H1 (cell line): Measurements from ENCODE around the gene TMEM97. TPM values are rescaled to one million over a fixed set of nuclear protein-coding genes. Genes with fewer than 3 reads are reported as not detected.

Source experiments
- CTCF ChIA-PET: fragments of 300-600 bp; sonication (Branson Sonifier 250); formaldehyde crosslinking; loops from one replicate; lab custom pipeline; 2021; ENCODE audit not compliant: partially characterized antibody; lab: Charles Lee
- POLR2A ChIA-PET: fragments of 300-600 bp; sonication (Branson Sonifier 250); formaldehyde crosslinking; loops from one replicate; lab custom pipeline; 2021; ENCODE audit warnings: inconsistent platforms; ENCODE audit not compliant: partially characterized antibody; lab: Charles Lee
- DNase-seq, 2 experiments: peaks; one replicate each; pipeline versions ENCODE4 v3.0.0 to v3.0.0-alpha.2; 2010 to 2022; ENCODE audit warnings: low spot score in 2 of 2, low read depth in 1 of 2, mixed read lengths in 1 of 2
- FAIRE-seq: peaks from 2 replicates; lab custom pipeline; 2011; peaks lifted over from hg19 to GRCh38; lab: Jason Lieb, UNC
- H2AFZ ChIP-seq: 2 replicates; pipeline ENCODE4 v1.8.1; 2012; ENCODE audit warnings: low read length, inconsistent platforms
- H2AK5ac ChIP-seq: 2 replicates; pipeline ENCODE4 v1.6.1; 2013; ENCODE audit warnings: low read depth, low read length
- H2BK120ac ChIP-seq: replicated peaks from 2 replicates; pipeline ENCODE3; 2013; ENCODE audit warnings: low read depth, low read length, inconsistent platforms
- H2BK12ac ChIP-seq: 2 replicates; pipeline ENCODE4 v1.6.1; 2013; ENCODE audit warnings: low read depth, low read length
- H2BK15ac ChIP-seq: 2 replicates; pipeline ENCODE4 v1.6.1; 2013; ENCODE audit warnings: low read length
- H2BK20ac ChIP-seq: 2 replicates; pipeline ENCODE4 v1.6.1; 2013; ENCODE audit warnings: low read length
- H2BK5ac ChIP-seq: 2 replicates; pipeline ENCODE4 v1.6.1; 2013; ENCODE audit warnings: low read depth, low read length
- H3K14ac ChIP-seq: 2 replicates; pipeline ENCODE4 v1.6.1; 2013; ENCODE audit warnings: inconsistent platforms; ENCODE audit not compliant: insufficient read length
- H3K18ac ChIP-seq: 2 replicates; pipeline ENCODE4 v1.6.1; 2013; ENCODE audit warnings: low read length; ENCODE audit errors: extremely low read depth
- H3K23ac ChIP-seq: 2 replicates; pipeline ENCODE4 v1.6.1; 2013; ENCODE audit warnings: inconsistent platforms; ENCODE audit not compliant: insufficient read length
- H3K23me2 ChIP-seq: 2 replicates; pipeline ENCODE4 v1.6.1; 2013; ENCODE audit warnings: low read depth, low read length
- H3K27ac ChIP-seq: 2 replicates; pipeline ENCODE4 v1.6.1; 2011; ENCODE audit warnings: low read depth, low read length, inconsistent platforms
- H3K27me3 ChIP-seq, 4 experiments: replicated peaks in 1 of 4; 1 replicate in 1 of 4; 2 replicates in 3 of 4; pipeline versions ENCODE4 v1.6.1 to v1.8.1; 2011 to 2013; ENCODE audit warnings: low read length in 3 of 4, mild to moderate bottlenecking in 3 of 4, inconsistent platforms in 2 of 4, mixed read lengths in 2 of 4, moderate library complexity in 1 of 4; ENCODE audit not compliant: control insufficient read depth in 3 of 4, insufficient read depth in 3 of 4; ENCODE audit errors: extremely low read depth in 1 of 4
- H3K36me3 ChIP-seq, 4 experiments: 2 replicates each; pipeline versions ENCODE4 v1.6.1 to v1.8.1; 2011 to 2013; ENCODE audit warnings: mild to moderate bottlenecking in 4 of 4, low read length in 3 of 4, moderate library complexity in 2 of 4, control low read depth in 1 of 4, inconsistent platforms in 1 of 4; ENCODE audit not compliant: insufficient read depth in 4 of 4, control insufficient read depth in 2 of 4
- H3K4ac ChIP-seq: replicated peaks from 2 replicates; pipeline ENCODE3; 2013; ENCODE audit warnings: low read length, low read depth, mixed read lengths, inconsistent platforms; ENCODE audit not compliant: insufficient read length
- H3K4me1 ChIP-seq, 4 experiments: replicated peaks in 1 of 4; 1 replicate in 1 of 4; 2 replicates in 3 of 4; pipeline versions ENCODE4 v1.6.1 to v1.8.1; 2011 to 2013; ENCODE audit warnings: low read length in 3 of 4, inconsistent platforms in 2 of 4, mixed read lengths in 1 of 4; ENCODE audit not compliant: insufficient read depth in 4 of 4, control insufficient read depth in 3 of 4
- H3K4me2 ChIP-seq, 2 experiments: 2 replicates each; pipeline versions ENCODE4 v1.6.1 to v1.8.1; 2011 to 2013; ENCODE audit warnings: low read depth in 2 of 2, low read length in 2 of 2, control low read depth in 1 of 2, inconsistent platforms in 1 of 2, mild to moderate bottlenecking in 1 of 2; ENCODE audit not compliant: insufficient read depth in 1 of 2
- H3K4me3 ChIP-seq, 4 experiments: fragments of 200-600, 300-600 bp in 1 of 4; sonication (generic), shearing (Covaris generic), sonication (Bioruptor Twin) in 1 of 4; 2 replicates each; pipeline versions ENCODE4 v1.5.1 to v1.8.1; 2011 to 2016; ENCODE audit warnings: low read length in 4 of 4, low read depth in 3 of 4, control low read depth in 2 of 4, inconsistent platforms in 2 of 4, mild to moderate bottlenecking in 2 of 4, mixed read lengths in 1 of 4, moderate library complexity in 1 of 4; ENCODE audit not compliant: insufficient read depth in 2 of 4; ENCODE audit errors: extremely low read depth in 1 of 4
- H3K56ac ChIP-seq: replicated peaks from 2 replicates; pipeline ENCODE3; 2013; ENCODE audit warnings: low read depth, mild to moderate bottlenecking, mixed read lengths, low read length, inconsistent platforms; ENCODE audit not compliant: insufficient read length
- H3K79me1 ChIP-seq: 2 replicates; pipeline ENCODE4 v1.6.1; 2013; ENCODE audit warnings: low read depth, low read length, control low read depth
- H3K79me2 ChIP-seq, 2 experiments: 2 replicates each; pipeline versions ENCODE4 v1.6.1 to v1.8.1; 2012 to 2013; ENCODE audit warnings: low read length in 2 of 2, mild to moderate bottlenecking in 2 of 2, inconsistent platforms in 1 of 2; ENCODE audit not compliant: insufficient read depth in 2 of 2, control insufficient read depth in 1 of 2
- H3K9ac ChIP-seq, 4 experiments: replicated peaks in 1 of 4; 1 replicate in 1 of 4; 2 replicates in 3 of 4; pipeline versions ENCODE4 v1.6.1 to v1.8.1; 2011 to 2013; ENCODE audit warnings: low read depth in 3 of 4, low read length in 3 of 4, control low read depth in 2 of 4, mild to moderate bottlenecking in 2 of 4, moderate library complexity in 2 of 4, inconsistent platforms in 1 of 4; ENCODE audit errors: extremely low read depth in 1 of 4
- H3K9me3 ChIP-seq, 2 experiments: 2 replicates each; pipeline versions ENCODE4 v1.6.1 to v1.8.1; 2012 to 2013; ENCODE audit warnings: mild to moderate bottlenecking in 2 of 2, moderate library complexity in 2 of 2, control low read depth in 1 of 2, inconsistent platforms in 1 of 2, low read depth in 1 of 2, low read length in 1 of 2, mixed read lengths in 1 of 2; ENCODE audit not compliant: insufficient read depth in 2 of 2
- H4K20me1 ChIP-seq, 2 experiments: replicated peaks in 1 of 2; 2 replicates each; pipeline versions ENCODE3 to v1.8.1; 2011 to 2013; ENCODE audit warnings: inconsistent platforms in 2 of 2, low read length in 2 of 2, mild to moderate bottlenecking in 1 of 2; ENCODE audit not compliant: insufficient read depth in 2 of 2, control insufficient read depth in 1 of 2
- H4K5ac ChIP-seq: 2 replicates; pipeline ENCODE4 v1.6.1; 2013; ENCODE audit warnings: low read length, low read depth, mixed read lengths, inconsistent platforms; ENCODE audit not compliant: insufficient read length
- H4K8ac ChIP-seq: 2 replicates; pipeline ENCODE4 v1.8.0; 2013; ENCODE audit warnings: mild to moderate bottlenecking, moderate library complexity, low read length, inconsistent platforms; ENCODE audit not compliant: insufficient read depth; ENCODE audit errors: extremely low read depth
- H4K91ac ChIP-seq: replicated peaks from 2 replicates; pipeline ENCODE3; 2013; ENCODE audit warnings: low read length, mixed read lengths, inconsistent platforms; ENCODE audit not compliant: insufficient read length
- EGR1 ChIP-seq: IDR thresholded peaks from 2 replicates; pipeline ENCODE4 v1.6.1; 2011; ENCODE audit warnings: low read depth, low read length, borderline replicate concordance
- POLR2A ChIP-seq, 2 experiments: IDR thresholded peaks; 1 replicate in 1 of 2; 2 replicates in 1 of 2; pipeline ENCODE4 v1.6.1; 2011; ENCODE audit warnings: low read depth in 2 of 2, low read length in 2 of 2, mild to moderate bottlenecking in 2 of 2; ENCODE audit errors: control extremely low read depth in 1 of 2
- RNF2 ChIP-seq: fragments of 200-900, 300-1000 bp; sonication (generic); IDR thresholded peaks from 2 replicates; pipeline ENCODE4 v1.7.1; 2016; ENCODE audit warnings: borderline replicate concordance, low read depth, mild to moderate bottlenecking, antibody characterized with exemption, low read length; ENCODE audit not compliant: poor library complexity, severe bottlenecking; ENCODE audit errors: missing control alignments
- RXRA ChIP-seq: IDR thresholded peaks from 2 replicates; pipeline ENCODE4 v1.6.1; 2011; ENCODE audit warnings: low read depth, mild to moderate bottlenecking, low read length, moderate library complexity; ENCODE audit not compliant: insufficient read depth
- WGBS, 2 experiments: shearing (Covaris generic) in 1 of 2; methylation state at CpG; one replicate each; pipeline versions ENCODE4 v1.1.6 to v1.1.7; 2013 to 2015; ENCODE audit warnings: low lambda C conversion rate in 2 of 2, mixed read lengths in 2 of 2, inconsistent platforms in 1 of 2, low coverage in 1 of 2, missing lambda C conversion rate in 1 of 2; ENCODE audit not compliant: insufficient replicate concordance in 2 of 2, insufficient coverage in 1 of 2, insufficient read length in 1 of 2; ENCODE audit errors: extremely low coverage in 1 of 2, missing lambda C conversion rate in 1 of 2; 5-methylcytosine and 5-hydroxymethylcytosine counted together
- polyA plus RNA-seq, 7 experiments: library from polyadenylated mRNA; depleted of rRNA in 3 of 7; stranded (reverse) in 5 of 7; unstranded in 2 of 7; fragments of >200 nt in 5 of 7; fragments of 200-250 nt in 2 of 7; gene quantifications; 1 replicate in 5 of 7; 2 replicates in 1 of 7; 4 replicates in 1 of 7; pipeline versions ENCODE4 v1.2.1 to v1.2.3, GENCODE V29; 2011 to 2013; ENCODE audit warnings: missing spikeins in 2 of 7, mixed read lengths in 2 of 7
- total RNA-seq: library from RNA; stranded (reverse); fragmentation: NEBNext Ultra II Directional; extraction: Animal tissue kit (Norgen Biotek cat#: 25700); gene quantifications from 2 replicates; pipeline ENCODE4 v1.2.1, GENCODE V29; 2021

TMEM97 gene
- total and polyA plus RNA-seq, 2 of the 8 experiments (the other 6 are each of a cell fraction or from before 2014, with no cell fraction given) = 126 to 130 TPM

DNA sequence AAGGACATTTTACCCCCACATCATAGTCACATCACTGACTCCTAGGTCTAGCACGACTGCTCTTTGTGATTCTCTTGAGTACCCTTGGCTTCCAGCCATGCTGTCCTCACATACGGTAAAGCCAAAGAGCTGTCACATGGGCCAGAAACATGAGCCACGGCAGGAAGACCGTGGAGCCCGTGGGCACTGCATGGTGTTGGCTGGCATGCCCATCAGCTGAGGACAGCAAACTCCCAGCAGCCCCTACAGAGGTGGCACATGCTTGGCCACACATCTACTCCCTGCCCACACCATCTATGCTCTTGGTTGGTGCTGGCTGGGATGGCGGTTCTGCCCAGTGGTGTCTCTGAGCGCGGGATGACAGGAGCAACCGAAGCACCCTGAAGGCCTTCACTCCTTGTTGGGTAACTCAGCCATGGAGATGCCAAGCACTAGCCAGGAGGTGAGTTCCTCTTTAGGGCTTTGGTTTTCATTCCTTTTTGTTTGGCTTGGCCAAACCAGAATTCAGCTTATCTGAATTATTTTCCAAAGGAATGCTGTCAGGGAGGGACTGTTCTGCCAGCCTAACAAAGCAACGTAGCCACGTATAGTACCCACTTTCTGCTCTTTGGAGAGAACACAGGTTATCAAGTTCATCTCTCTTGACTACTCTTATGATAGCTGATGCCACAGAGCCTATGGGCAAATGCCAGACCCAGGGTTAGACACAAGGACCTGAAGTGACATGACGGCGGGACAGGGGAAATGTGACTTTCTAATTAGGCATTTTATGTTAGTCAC is 26.6 kb downstream of the TMEM97 start:
- H3K23me2 ChIP-seq = no peaks in the 10 kb centered on the region
- no peak overlapping the region for H2AK5ac ChIP-seq
- no peaks in the 10 kb centered on the region for H3K9me3 ChIP-seq
- H3K27ac ChIP-seq = no peak overlapping the region
- H3K23ac ChIP-seq = no peak overlapping the region
- H2AFZ ChIP-seq = no peak overlapping the region
- no peak overlapping the region for H2BK120ac ChIP-seq
- peaks cover 0 to 4% (median 0%) of the 10 kb centered on the region in 4 experiments; a peak in 3 of 7 replicates for H3K4me1 ChIP-seq
- H3K79me1 ChIP-seq = no peaks in the 10 kb centered on the region
- FAIRE-seq = no peak
- peaks cover 11 to 15% of the 10 kb centered on the region in 2 experiments for H4K20me1 ChIP-seq
- no peak for TF ChIP-seq EGR1
- no peak for TF ChIP-seq RNF2
- TF ChIP-seq POLR2A (IDR thresholded peaks at IDR 0.05; ENCODE audit: control extremely low read depth in 1 of 2, low read depth in 2 of 2, low read length in 2 of 2) = peak in 1 of 2 experiments; percentile 43; a peak in 1 of 3 replicates
- no peak for TF ChIP-seq RXRA
- H3K18ac ChIP-seq = no peak overlapping the region
- DNase-seq = no peak
- H3K4me2 ChIP-seq = no peak overlapping the region
- H3K27me3 ChIP-seq = no peaks in the 10 kb centered on the region
- no peak overlapping the region for H4K91ac ChIP-seq
- H3K79me2 ChIP-seq = no peaks in the 10 kb centered on the region
- no peak overlapping the region for H2BK12ac ChIP-seq
- ChIA-PET CTCF (interaction anchor here (0.7 to 2.5 kb wide), 9 partner anchors 8 to 459 kb away, joined by 3 to 10 read pairs (median 5); partner anchors contain the start of gene TNFAIP1), POLR2A (interaction anchor here (1.1 to 9.7 kb wide), 9 partner anchors 10 to 79 kb away, joined by 3 to 92 read pairs (median 6); partner anchors contain the start of genes IFT20, POLDIP2, TNFAIP1 and VTN)
- 91% methylated on average over 13 of the region's 13 CpGs; no CpG with 5 or more reads in 1 of the 2 experiments for WGBS, 2 experiments
- H2BK15ac ChIP-seq = no peak overlapping the region
- H3K36me3 ChIP-seq = peaks cover 20 to 56% (median 40%) of the 10 kb centered on the region in 4 experiments
- H3K4ac ChIP-seq = no peak overlapping the region
- no peak overlapping the region for H3K4me3 ChIP-seq
- H4K5ac ChIP-seq = no peak overlapping the region
- H2BK5ac ChIP-seq = no peak overlapping the region
- no peak overlapping the region for H3K9ac ChIP-seq
- H2BK20ac ChIP-seq = no peak overlapping the region
- H3K56ac ChIP-seq = no peak overlapping the region
- no peak overlapping the region for H3K14ac ChIP-seq
- no peak overlapping the region for H4K8ac ChIP-seq
